Medulla oblongata (tissue), 1 donor: ENCODE results near the gene SLC25A36.
A peak's percentile ranks its signal among the peaks of the same experiment; 100 is the strongest.
"Not testable (repeated sequence)": the region's sequence is repeated elsewhere in the genome, so short reads cannot be mapped to it uniquely, and the experiment has no call there.

Experiments
- DNase-seq: peaks from one replicate; pipeline ENCODE4 v3.0.0-alpha.2; 2015; ENCODE audit errors: extremely low spot score

SLC25A36 gene

GRCh38 chr3:140931801-140932200, 9.8 kb upstream of the SLC25A36 start:
- DNase-seq, result no peak

- no peak for DNase-seq
Observed at GRCh38 chr3:140933109-140933508, 8.5 kb upstream of the SLC25A36 start.

DNA sequence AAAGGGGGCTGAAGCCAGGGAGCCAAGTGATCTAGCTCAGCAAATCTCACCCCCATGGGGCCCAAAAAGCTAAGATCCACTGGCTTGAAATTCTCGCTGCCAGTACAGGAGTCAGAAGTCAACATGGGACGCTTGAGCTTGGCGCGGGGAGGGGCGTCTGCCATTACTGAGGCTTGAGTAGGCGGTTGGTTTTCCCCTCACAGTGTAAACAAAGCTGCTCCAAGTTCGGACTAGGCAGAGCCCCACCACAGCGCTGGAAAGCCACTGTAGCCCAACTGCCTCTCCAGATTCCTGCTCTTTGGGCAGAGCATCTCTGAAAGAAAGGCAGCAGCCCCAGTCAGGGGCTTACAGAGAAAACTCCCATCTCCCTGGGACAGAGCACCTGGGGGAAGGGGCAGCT, 8.1 kb upstream of the SLC25A36 start:
- no peak for DNase-seq

DNA sequence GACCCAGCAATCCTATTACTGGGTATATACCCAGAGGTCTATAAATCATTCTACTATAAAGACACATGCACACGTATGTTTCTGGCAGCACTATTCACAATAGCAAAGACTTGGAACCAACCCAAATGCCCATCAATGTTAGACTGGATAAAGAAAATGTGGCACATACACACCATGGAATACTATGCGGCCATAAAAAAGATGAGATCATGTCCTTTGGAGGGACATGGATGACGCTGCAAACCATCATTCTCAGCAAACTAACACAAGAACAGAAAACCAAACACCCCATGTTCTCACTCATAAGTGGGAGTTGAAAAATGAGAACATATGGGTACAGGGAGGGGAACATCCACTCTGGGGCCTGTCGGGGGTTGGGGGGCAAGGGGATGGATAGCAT, 2.3 kb upstream of the SLC25A36 start:
- DNase-seq, result not testable (repeated sequence)

GRCh38 chr3:140941090-140941433, 574 bp upstream of the SLC25A36 start:
- no peak for DNase-seq

GRCh38 chr3:140942221-140943104, 827 bp downstream of the SLC25A36 start:
- DNase-seq, result peak; percentile 52

DNA sequence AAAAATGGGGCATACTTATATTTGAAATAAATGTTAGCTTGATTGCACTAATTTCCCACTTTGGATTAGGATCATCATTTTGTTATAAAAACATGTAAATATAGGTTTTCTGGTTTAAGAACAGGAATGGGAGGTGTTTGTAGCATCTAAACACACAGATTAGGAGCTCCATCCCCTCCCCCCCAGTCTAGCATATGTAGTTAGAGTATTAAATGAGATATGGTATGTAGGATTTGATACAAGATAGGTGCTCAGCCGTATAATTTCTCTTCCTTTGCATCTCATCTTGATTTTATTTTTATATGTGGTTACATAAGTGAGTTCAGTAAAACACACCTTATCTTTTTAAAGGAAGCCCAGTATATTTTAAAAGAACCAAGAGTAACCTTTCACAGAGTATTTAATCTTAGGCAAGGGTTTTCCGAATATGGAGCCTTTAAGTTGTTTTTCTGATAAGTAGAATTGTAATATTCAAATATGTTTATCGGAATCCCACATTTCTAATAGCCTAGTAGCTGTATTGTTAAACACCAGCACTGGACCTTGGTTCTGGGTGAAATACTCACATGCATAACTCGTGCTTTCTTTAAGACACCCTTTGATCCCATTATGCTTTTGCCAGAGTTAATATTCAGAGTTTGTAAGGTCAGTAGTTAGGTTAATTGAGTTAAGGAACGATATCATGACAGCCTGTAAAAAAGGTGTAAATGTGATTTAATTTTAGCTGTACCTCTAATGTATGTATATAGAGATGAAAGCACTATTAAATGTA, 2.3 kb downstream of the SLC25A36 start:
- DNase-seq, result no peak

DNA sequence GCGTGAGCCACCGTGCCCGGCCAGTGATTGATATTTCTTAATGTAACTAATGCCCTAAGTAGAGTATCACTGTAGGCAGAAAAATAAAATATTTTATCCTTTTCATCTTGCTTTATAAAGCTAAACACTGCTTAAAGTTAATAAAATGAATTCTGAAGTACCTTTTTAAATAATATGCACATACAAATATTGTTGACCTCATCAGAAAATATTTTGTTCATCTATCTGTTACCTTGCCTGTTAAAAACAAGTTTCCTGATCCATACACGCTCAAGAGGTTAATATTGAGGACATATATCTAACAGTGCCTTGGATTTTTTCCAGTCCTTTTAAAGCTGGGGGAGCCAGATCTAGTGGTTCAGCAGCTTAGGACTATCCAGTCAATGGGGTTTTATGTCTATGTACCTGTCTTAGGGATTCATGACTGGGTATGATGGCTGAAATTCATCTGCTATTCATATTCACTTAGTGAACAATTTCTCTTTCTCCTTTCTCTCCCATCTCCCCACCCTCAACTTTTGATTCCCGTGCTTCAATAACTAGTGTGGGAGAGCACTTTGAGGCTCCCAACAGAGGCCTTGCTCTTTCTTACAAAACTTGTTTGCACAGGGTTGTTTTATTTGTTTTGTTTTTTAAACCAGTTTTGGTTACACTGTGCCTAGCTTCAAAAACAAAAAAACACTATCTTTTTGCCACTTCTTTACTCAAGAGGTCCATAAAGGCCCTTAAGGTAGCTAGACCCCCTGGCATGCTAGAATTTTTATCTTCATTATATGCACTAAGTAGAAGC, 7.0 kb downstream of the SLC25A36 start:
- no peak for DNase-seq

GRCh38 chr3:140950144-140950543, 8.5 kb downstream of the SLC25A36 start:
- no peak for DNase-seq

DNA sequence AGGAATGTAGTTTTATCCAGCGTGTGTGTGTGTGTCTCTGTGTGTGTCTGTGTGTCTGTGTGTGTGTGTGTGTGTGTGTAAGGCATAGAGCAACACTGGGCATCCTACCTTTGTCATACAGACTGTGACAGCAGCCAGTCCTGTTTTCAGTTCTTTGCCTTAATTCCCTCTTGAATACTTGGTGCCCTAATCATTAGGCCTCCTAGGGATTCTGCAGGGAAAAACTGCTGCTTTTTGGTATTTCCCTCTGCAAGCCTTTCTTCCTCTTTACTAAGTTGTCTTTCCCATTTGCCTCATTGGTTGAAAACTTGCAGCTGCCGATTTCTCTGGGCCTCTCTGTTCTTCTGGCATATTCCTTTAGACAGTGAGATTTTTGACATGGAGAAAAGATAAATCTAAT, 9.2 kb downstream of the SLC25A36 start:
- DNase-seq, result no peak

- DNase-seq, result not testable (repeated sequence)
Observed at GRCh38 chr3:140951750-140952149, 10.1 kb downstream of the SLC25A36 start.

GRCh38 chr3:140953028-140953960, 11.7 kb downstream of the SLC25A36 start:
- no peak for DNase-seq

DNA sequence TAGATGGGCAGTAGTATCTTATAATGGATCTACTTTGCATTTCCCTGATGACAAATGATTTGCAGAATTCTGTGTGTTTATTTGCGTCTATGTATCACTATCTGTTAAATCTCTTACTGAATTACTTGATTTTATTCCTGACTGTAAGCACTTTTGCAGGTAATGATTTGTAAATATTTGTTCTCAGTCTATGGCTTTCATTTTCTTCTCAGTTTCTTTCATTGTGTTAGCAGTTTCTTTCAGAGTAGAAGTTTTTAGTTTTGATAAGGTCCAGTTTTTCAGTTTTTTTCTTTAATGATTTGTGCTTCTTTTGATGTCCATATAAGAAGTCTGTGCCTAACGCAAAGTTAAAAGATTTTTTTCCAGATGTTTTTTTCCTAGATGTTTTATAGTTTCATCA, 12.9 kb downstream of the SLC25A36 start:
- DNase-seq, result no peak

- DNase-seq, result no peak
Observed at GRCh38 chr3:140955645-140956044, 14.0 kb downstream of the SLC25A36 start.

- DNase-seq, result no peak
Observed at GRCh38 chr3:140956058-140956835, 14.6 kb downstream of the SLC25A36 start.

- DNase-seq, result no peak
Observed at GRCh38 chr3:140972833-140973232, 31.2 kb downstream of the SLC25A36 start.

DNA sequence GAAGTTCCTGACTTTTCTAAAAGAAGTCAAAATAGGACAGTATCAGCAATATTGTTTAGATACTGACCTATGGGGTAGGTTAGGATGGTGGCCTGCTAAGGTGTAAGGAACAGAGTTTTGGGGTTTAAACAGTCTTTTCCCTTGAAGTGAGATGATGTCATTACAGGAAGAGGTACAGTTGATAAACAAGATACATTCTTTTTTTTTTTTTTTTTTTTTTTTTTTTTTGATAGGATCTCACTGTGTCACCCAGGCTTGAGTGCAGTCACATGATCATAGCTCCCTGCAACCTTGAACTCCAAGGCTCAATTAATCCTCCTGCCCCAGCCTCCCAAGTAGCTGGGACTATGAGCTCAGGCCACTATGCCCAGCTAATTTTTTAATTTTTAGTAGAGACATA, 33.3 kb downstream of the SLC25A36 start:
- DNase-seq, result no peak

- DNase-seq, result no peak
Observed at GRCh38 chr3:140980663-140981062, 39.0 kb downstream of the SLC25A36 start.

- not testable (repeated sequence) for DNase-seq
Observed at GRCh38 chr3:140987792-140988191, 46.2 kb downstream of the SLC25A36 start.

DNA sequence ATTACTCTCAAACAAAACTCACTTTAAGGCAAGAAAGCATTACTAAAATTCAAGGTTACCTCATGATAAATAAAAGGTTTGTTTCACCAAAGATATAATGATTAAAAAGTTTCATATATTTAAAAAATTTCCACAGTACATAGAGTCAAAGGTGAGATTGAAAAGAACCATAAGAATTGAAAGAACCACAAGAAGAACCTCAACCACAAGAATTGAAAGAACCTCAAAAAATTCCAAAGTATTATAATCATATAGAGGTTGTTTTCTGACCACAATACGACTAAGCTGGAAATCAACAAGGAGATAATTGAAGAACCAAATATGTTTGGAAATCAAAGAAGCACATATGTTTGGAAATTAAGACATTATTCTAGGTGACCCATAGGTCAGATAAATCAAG, 52.7 kb downstream of the SLC25A36 start:
- DNase-seq, result no peak
